HL-60 (cell line): Measurements from ENCODE around the gene ADCK1.

Experiments used
- TF ChIP-seq, protein P1 (sequence below): IDR thresholded peaks from one replicate; pipeline ENCODE4 v1.5.1; 2011; ENCODE audit warnings: low read length, control low read depth, inconsistent platforms; ENCODE audit not compliant: insufficient read depth
- TF ChIP-seq, protein P2 (sequence below): IDR thresholded peaks from 2 replicates; pipeline ENCODE4 v1.6.1; 2012; ENCODE audit warnings: low read depth; ENCODE audit not compliant: insufficient replicate concordance

DNA sequence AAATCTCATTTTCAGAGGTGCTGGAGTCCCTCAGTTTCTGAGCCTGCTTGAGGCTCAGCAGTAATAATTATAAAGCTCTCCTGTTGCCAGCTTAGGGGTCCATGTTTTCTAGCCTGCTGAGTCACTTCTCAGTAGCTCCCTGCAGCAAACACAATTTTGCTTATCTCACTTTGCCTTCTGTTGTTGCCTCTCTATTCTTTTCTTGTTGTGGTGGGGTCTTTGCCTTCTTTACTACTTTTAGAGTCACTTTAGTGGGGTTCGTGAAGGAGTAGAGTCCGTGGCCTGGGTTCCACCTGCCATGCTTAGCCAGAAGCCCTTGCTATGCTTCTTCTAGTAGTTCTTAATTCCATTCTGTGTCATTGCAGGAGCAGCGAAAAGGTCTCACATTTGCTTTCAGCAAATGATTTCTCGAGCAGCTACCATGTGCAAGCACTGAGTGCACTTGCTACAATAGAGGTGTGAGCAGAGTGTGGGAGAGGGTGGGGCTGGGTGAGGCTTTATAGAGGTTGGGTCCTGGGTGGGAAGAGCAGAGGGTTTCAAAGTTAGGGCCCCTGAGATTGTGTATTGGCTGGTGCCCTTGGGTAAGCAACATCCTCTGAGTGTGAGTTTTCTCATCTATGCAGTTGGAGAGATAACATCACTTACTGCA, 114.3 kb downstream of the ADCK1 start:
- TF ChIP-seq, protein P1, sequence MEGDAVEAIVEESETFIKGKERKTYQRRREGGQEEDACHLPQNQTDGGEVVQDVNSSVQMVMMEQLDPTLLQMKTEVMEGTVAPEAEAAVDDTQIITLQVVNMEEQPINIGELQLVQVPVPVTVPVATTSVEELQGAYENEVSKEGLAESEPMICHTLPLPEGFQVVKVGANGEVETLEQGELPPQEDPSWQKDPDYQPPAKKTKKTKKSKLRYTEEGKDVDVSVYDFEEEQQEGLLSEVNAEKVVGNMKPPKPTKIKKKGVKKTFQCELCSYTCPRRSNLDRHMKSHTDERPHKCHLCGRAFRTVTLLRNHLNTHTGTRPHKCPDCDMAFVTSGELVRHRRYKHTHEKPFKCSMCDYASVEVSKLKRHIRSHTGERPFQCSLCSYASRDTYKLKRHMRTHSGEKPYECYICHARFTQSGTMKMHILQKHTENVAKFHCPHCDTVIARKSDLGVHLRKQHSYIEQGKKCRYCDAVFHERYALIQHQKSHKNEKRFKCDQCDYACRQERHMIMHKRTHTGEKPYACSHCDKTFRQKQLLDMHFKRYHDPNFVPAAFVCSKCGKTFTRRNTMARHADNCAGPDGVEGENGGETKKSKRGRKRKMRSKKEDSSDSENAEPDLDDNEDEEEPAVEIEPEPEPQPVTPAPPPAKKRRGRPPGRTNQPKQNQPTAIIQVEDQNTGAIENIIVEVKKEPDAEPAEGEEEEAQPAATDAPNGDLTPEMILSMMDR, result no peak
- TF ChIP-seq, protein P2, sequence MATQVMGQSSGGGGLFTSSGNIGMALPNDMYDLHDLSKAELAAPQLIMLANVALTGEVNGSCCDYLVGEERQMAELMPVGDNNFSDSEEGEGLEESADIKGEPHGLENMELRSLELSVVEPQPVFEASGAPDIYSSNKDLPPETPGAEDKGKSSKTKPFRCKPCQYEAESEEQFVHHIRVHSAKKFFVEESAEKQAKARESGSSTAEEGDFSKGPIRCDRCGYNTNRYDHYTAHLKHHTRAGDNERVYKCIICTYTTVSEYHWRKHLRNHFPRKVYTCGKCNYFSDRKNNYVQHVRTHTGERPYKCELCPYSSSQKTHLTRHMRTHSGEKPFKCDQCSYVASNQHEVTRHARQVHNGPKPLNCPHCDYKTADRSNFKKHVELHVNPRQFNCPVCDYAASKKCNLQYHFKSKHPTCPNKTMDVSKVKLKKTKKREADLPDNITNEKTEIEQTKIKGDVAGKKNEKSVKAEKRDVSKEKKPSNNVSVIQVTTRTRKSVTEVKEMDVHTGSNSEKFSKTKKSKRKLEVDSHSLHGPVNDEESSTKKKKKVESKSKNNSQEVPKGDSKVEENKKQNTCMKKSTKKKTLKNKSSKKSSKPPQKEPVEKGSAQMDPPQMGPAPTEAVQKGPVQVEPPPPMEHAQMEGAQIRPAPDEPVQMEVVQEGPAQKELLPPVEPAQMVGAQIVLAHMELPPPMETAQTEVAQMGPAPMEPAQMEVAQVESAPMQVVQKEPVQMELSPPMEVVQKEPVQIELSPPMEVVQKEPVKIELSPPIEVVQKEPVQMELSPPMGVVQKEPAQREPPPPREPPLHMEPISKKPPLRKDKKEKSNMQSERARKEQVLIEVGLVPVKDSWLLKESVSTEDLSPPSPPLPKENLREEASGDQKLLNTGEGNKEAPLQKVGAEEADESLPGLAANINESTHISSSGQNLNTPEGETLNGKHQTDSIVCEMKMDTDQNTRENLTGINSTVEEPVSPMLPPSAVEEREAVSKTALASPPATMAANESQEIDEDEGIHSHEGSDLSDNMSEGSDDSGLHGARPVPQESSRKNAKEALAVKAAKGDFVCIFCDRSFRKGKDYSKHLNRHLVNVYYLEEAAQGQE, result no peak
